Mesenchymal stem cell (in vitro differentiated cells and primary cell): ENCODE measurements around the gene IL21R.

Experiments
- DNase-seq: peaks from one replicate; pipeline ENCODE4 v3.0.0-alpha.2; 2013
- H2AFZ ChIP-seq: one replicate; pipeline ENCODE4 v1.6.1; 2013; ENCODE audit warnings: low read depth, mild to moderate bottlenecking, control low read depth, inconsistent platforms, low read length, moderate library complexity
- H2AK5ac ChIP-seq: 2 replicates; pipeline ENCODE4 v1.6.1; 2013; ENCODE audit warnings: low read length, moderate library complexity, mild to moderate bottlenecking, inconsistent platforms; ENCODE audit not compliant: severe bottlenecking
- H2BK120ac ChIP-seq: one replicate; pipeline ENCODE4 v1.6.1; 2013; ENCODE audit warnings: low read depth, mild to moderate bottlenecking, inconsistent platforms, low read length, moderate library complexity
- H2BK12ac ChIP-seq, 2 experiments: one replicate each; pipeline ENCODE4 v1.6.1; 2013; ENCODE audit warnings: inconsistent platforms in 2 of 2, low read length in 2 of 2, mild to moderate bottlenecking in 2 of 2, moderate library complexity in 2 of 2, control low read depth in 1 of 2
- H2BK15ac ChIP-seq: one replicate; pipeline ENCODE4 v1.6.1; 2013; ENCODE audit warnings: mild to moderate bottlenecking, low read depth, inconsistent platforms; ENCODE audit not compliant: poor library complexity, severe bottlenecking
- H2BK5ac ChIP-seq: 2 replicates; pipeline ENCODE4 v1.6.1; 2013; ENCODE audit warnings: low read depth, mild to moderate bottlenecking, low read length, control low read depth, inconsistent platforms; ENCODE audit not compliant: poor library complexity, severe bottlenecking
- H3K14ac ChIP-seq, 2 experiments: one replicate each; pipeline ENCODE4 v1.6.1; 2013; ENCODE audit warnings: inconsistent platforms in 2 of 2, low read length in 2 of 2, control low read depth in 1 of 2, mild to moderate bottlenecking in 1 of 2, moderate library complexity in 1 of 2
- H3K18ac ChIP-seq, 2 experiments: one replicate each; pipeline ENCODE4 v1.6.1; 2013; ENCODE audit warnings: inconsistent platforms in 2 of 2, low read length in 2 of 2, control low read depth in 1 of 2, low read depth in 1 of 2, mild to moderate bottlenecking in 1 of 2
- H3K23ac ChIP-seq, 2 experiments: one replicate each; pipeline ENCODE4 v1.6.1; 2013; ENCODE audit warnings: inconsistent platforms in 2 of 2, low read length in 2 of 2, mild to moderate bottlenecking in 2 of 2, moderate library complexity in 2 of 2, control low read depth in 1 of 2
- H3K27ac ChIP-seq: 2 replicates; pipeline ENCODE4 v1.5.1; 2013; ENCODE audit warnings: mild to moderate bottlenecking, moderate library complexity, low read length, control low read depth, inconsistent platforms; ENCODE audit not compliant: poor library complexity, severe bottlenecking
- H3K27me3 ChIP-seq, 2 experiments: 2 replicates each; pipeline versions ENCODE4 v1.6.1 to v1.7.0; 2013; ENCODE audit warnings: low read length in 2 of 2, mild to moderate bottlenecking in 2 of 2, moderate library complexity in 2 of 2, control low read depth in 1 of 2, inconsistent platforms in 1 of 2; ENCODE audit not compliant: control insufficient read depth in 1 of 2, insufficient read depth in 1 of 2
- H3K36me3 ChIP-seq, 2 experiments: 2 replicates each; pipeline versions ENCODE4 v1.6.1 to v1.7.0; 2013; ENCODE audit warnings: low read length in 2 of 2, control low read depth in 1 of 2, inconsistent platforms in 1 of 2, low read depth in 1 of 2, mild to moderate bottlenecking in 1 of 2; ENCODE audit not compliant: insufficient read depth in 2 of 2, control insufficient read depth in 1 of 2
- H3K4ac ChIP-seq, 2 experiments: one replicate each; pipeline ENCODE4 v1.6.1; 2013; ENCODE audit warnings: inconsistent platforms in 2 of 2, low read length in 2 of 2, mild to moderate bottlenecking in 2 of 2, moderate library complexity in 2 of 2, control low read depth in 1 of 2, low read depth in 1 of 2
- H3K4me1 ChIP-seq: 2 replicates; pipeline ENCODE4 v1.6.1; 2013; ENCODE audit warnings: low read depth, low read length, control low read depth; ENCODE audit not compliant: control insufficient read depth, insufficient read depth
- H3K4me2 ChIP-seq: 2 replicates; pipeline ENCODE4 v1.6.1; 2013; ENCODE audit warnings: low read length, mild to moderate bottlenecking, inconsistent platforms; ENCODE audit not compliant: poor library complexity, severe bottlenecking
- H3K4me3 ChIP-seq, 2 experiments: 2 replicates each; pipeline versions ENCODE4 v1.5.1 to v1.7.0; 2013; ENCODE audit warnings: low read length in 2 of 2, mild to moderate bottlenecking in 2 of 2, control low read depth in 1 of 2, low read depth in 1 of 2; ENCODE audit not compliant: insufficient read depth in 1 of 2
- H3K79me1 ChIP-seq: replicated peaks from 2 replicates; pipeline ENCODE4 v1.6.1; 2013; ENCODE audit warnings: mild to moderate bottlenecking, control low read depth, low read length, inconsistent platforms; ENCODE audit not compliant: poor library complexity, severe bottlenecking
- H3K9ac ChIP-seq: 2 replicates; pipeline ENCODE4 v1.7.0; 2013; ENCODE audit warnings: mild to moderate bottlenecking, low read length, moderate library complexity
- H3K9me3 ChIP-seq: 2 replicates; pipeline ENCODE4 v1.7.0; 2013; ENCODE audit warnings: mild to moderate bottlenecking, low read length; ENCODE audit not compliant: control insufficient read depth
- H4K8ac ChIP-seq: one replicate; pipeline ENCODE4 v1.6.1; 2013; ENCODE audit warnings: inconsistent platforms, mild to moderate bottlenecking, low read length, moderate library complexity
- H4K91ac ChIP-seq: one replicate; pipeline ENCODE4 v1.6.1; 2013; ENCODE audit warnings: mild to moderate bottlenecking, low read length, inconsistent platforms
- WGBS: methylation state at CpG from one replicate; pipeline ENCODE4 v1.1.7; 2013; ENCODE audit warnings: mixed read lengths; 5-methylcytosine and 5-hydroxymethylcytosine counted together

Gene IL21R

DNA sequence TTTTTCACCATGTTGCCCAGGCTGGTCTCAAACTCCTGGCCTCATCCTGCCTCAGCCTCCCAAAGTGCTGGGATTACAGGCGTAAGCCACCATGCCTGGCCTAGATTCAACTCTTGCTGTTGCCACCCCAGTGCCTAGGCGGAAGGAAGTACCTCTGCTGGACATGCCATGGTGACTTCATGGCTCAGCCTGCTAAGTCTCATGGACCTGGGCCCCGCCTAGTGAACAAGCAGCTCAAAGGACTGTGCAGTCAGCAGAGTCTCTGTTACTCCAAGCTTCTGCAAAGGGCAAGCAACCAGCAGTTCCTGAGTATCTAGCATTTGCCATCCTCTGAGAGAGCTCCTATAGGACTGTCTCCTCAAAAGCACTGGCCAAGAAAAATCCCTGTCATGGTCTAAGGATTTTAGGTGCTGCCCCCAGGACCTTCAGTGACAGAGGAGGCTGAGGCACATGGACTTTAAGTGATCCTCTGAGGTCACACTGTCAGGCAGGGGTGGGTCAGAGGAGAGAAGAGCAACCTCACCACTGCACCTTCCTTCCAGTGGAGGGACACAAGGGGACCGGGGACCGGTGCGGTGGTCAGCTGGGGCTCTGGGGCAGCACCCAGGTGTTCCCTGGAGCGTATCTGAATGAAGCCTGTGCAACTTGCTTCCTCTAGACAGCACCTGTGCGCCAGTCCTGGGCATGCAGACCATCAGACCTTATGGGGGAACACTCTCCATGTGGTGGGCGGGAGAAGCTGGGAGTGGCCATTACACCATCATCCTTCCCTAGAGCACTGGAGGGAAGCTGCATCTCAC, 71.3 kb downstream of the IL21R start:
- Histone ChIP-seq H3K4ac (no peak overlapping the region), H2BK5ac (no peak overlapping the region), H2AK5ac (no peak overlapping the region), H3K4me2 (no peak overlapping the region), H3K4me1 (peaks cover 37% of the 10 kb centered on the region), H2BK15ac (no peak overlapping the region), H3K4me3 (no peak overlapping the region), H3K9me3 (no peaks in the 10 kb centered on the region), H3K9ac (no peak overlapping the region), H3K18ac (no peak overlapping the region), H3K27me3 (no peaks in the 10 kb centered on the region), H3K23ac (no peak overlapping the region), H4K91ac (no peak overlapping the region), H2BK120ac (no peak overlapping the region), H3K36me3 (peaks cover 80 to 94% of the 10 kb centered on the region in 2 experiments), H3K14ac (no peak overlapping the region), H2AFZ (no peak overlapping the region), H4K8ac (no peak overlapping the region), H3K79me1 (peaks cover 27% of the 10 kb centered on the region), H3K27ac (no peak overlapping the region), H2BK12ac (no peak overlapping the region)
- whole genome bisulfite sequencing = 97% methylated on average over 9 of the region's 9 CpGs
- DNase-seq = no peak

DNA sequence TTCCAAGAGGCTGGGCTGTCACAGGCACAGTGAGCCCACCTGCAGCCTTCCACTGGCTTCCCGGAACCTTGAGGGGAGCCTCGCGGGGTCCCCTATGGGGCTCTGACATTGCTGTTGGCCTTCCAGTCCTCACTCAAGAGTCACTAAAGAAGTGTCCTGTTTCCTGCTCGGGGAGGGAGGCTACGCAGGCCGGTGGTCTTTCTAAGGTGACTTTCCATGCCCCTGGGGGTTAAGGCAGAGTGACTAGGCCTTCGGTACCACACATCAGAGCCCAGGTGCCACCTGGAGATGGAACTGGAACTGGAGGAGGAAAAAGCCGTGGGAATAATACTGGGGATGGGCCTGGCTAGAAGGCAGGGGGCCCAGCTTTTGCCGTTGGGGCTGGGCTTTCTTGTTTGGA, 72.1 kb downstream of the IL21R start:
- H3K27me3 ChIP-seq = no peaks in the 10 kb centered on the region
- peaks cover 24% of the 10 kb centered on the region for H3K79me1 ChIP-seq
- H2BK5ac ChIP-seq = no peak overlapping the region
- H3K4me2 ChIP-seq = no peak overlapping the region
- H3K14ac ChIP-seq = no peak overlapping the region
- H4K91ac ChIP-seq = no peak overlapping the region
- H3K4me1 ChIP-seq = peaks cover 37% of the 10 kb centered on the region
- H2AK5ac ChIP-seq = no peak overlapping the region
- 98% methylated on average over 9 of the region's 9 CpGs for WGBS
- H3K4me3 ChIP-seq = no peak overlapping the region
- H3K9me3 ChIP-seq = no peaks in the 10 kb centered on the region
- H2BK120ac ChIP-seq = no peak overlapping the region
- no peak for DNase-seq
- H2BK15ac ChIP-seq = no peak overlapping the region
- H2AFZ ChIP-seq = no peak overlapping the region
- no peak overlapping the region for H3K9ac ChIP-seq
- H3K18ac ChIP-seq = no peak overlapping the region
- H2BK12ac ChIP-seq = no peak overlapping the region
- no peak overlapping the region for H3K27ac ChIP-seq
- no peak overlapping the region for H3K23ac ChIP-seq
- peak overlapping the region; percentile 13 for H4K8ac ChIP-seq
- H3K36me3 ChIP-seq = peaks cover 76 to 94% of the 10 kb centered on the region in 2 experiments
- no peak overlapping the region for H3K4ac ChIP-seq

DNA sequence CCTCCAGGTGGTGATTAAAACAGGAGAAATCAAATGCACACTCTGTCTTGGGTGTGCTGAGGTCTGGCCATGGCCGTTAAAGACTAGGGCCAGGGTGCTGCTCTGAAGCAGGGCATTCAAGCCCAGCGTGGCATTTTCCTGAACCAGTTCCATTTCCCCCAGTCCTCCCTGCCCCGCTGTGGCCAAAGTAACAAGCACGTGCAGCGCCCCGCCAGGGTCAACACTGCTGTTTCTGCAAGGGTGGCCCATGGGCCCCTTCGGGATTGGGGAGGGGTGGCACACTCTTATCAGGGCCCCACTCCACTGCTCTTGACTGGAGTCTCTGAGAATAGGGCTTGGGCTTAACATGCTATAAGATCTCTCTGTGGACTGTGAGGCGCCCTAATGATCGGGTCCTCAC, 72.9 kb downstream of the IL21R start:
- Histone ChIP-seq H3K14ac (no peak overlapping the region), H3K27ac (peak overlapping the region; percentile 92), H2BK5ac (no peak overlapping the region), H2AK5ac (peak overlapping the region; percentile 95), H3K79me1 (peaks cover 16% of the 10 kb centered on the region), H2BK12ac (peak overlapping the region in 1 of 2 experiments; percentile 71), H3K9me3 (no peaks in the 10 kb centered on the region), H2BK120ac (no peak overlapping the region), H3K27me3 (no peaks in the 10 kb centered on the region), H2AFZ (no peak overlapping the region), H3K4me3 (no peak overlapping the region), H2BK15ac (no peak overlapping the region), H4K91ac (no peak overlapping the region), H3K23ac (no peak overlapping the region), H3K4me2 (no peak overlapping the region), H3K9ac (peak overlapping the region; percentile 58), H3K4ac (no peak overlapping the region), H3K36me3 (peaks cover 67 to 92% of the 10 kb centered on the region in 2 experiments), H4K8ac (no peak overlapping the region), H3K4me1 (peaks cover 37% of the 10 kb centered on the region), H3K18ac (peak overlapping the region in 1 of 2 experiments; percentile 29)
- no peak for DNase-seq
- WGBS = 92% methylated on average over 9 of the region's 9 CpGs

DNA sequence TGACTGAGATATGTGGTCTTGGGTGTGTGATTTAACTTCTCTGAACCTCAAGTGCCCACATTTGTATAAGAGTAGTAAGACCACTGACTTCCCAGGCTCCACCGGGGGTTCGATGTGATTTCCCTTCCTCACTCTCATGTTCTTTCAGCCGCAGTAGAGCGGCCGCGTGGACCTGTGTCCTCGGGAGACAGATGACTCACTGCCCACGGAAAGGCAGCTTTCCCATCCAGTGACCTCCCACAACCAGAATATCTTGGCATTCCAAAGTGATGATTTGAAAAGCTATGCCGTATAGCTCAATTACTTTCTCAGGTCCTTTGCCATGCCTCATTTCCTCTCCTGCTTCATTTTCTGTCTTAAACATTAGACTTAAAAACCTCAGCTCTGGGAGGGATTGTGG, 73.6 kb downstream of the IL21R start:
- Histone ChIP-seq H3K14ac (no peak overlapping the region), H3K4me2 (peak overlapping the region; percentile 14), H3K27ac (peak overlapping the region; percentile 92), H3K27me3 (no peaks in the 10 kb centered on the region), H3K79me1 (peaks cover 11% of the 10 kb centered on the region), H2BK15ac (no peak overlapping the region), H2BK12ac (no peak overlapping the region), H4K8ac (peak overlapping the region; percentile 59), H2AK5ac (peak overlapping the region; percentile 95), H3K36me3 (peaks cover 61 to 90% of the 10 kb centered on the region in 2 experiments), H4K91ac (no peak overlapping the region), H2BK5ac (no peak overlapping the region), H2AFZ (no peak overlapping the region), H3K18ac (no peak overlapping the region), H3K4ac (no peak overlapping the region), H3K23ac (no peak overlapping the region), H3K4me1 (peaks cover 34% of the 10 kb centered on the region), H3K9ac (peak overlapping the region; percentile 58), H3K9me3 (no peaks in the 10 kb centered on the region), H2BK120ac (no peak overlapping the region), H3K4me3 (no peak overlapping the region)
- 14% methylated on average over 9 of the region's 9 CpGs for WGBS
- peak; percentile 85 for DNase-seq
